NCI-H128 (cell line): Measurements from ENCODE around the gene PLA2G4C.

Experiments used
- DNase-seq: peaks from one replicate; lab custom pipeline; 2025; ENCODE audit not compliant: unreplicated experiment; lab: John Stamatoyannopoulos, UW

Gene PLA2G4C

GRCh38 chr19:48000846-48001245 lies 109.8 kb downstream of the PLA2G4C start:
- no peak for DNase-seq

- DNase-seq: no peak
These were observed 111.8 kb downstream of the PLA2G4C start for GRCh38 chr19:47998800-47999199.
